Hippocampal formation (tissue), 2 donors: ENCODE results near the gene OAS1.

ENCODE experiments used
- DNase-seq, 2 donors: peaks; one replicate each; lab custom pipeline; 2025; lab: John Stamatoyannopoulos, UW

The OAS1 gene

GRCh38 chr12:112965643-112966042, 58.9 kb downstream of the OAS1 start:
- DNase-seq, result no peak

- DNase-seq, result no peak
These were observed 60.5 kb downstream of the OAS1 start for GRCh38 chr12:112967306-112967705.

GRCh38 chr12:112967858-112968257, 61.1 kb downstream of the OAS1 start:
- no peak for DNase-seq
